Bone marrow (tissue), 2 donors: ENCODE results near the gene RPL18A.
"Not testable (repeated sequence)": the region's sequence is repeated elsewhere in the genome, so short reads cannot be mapped to it uniquely, and the experiment has no call there.

Experiments
- DNase-seq, 2 donors: peaks; one replicate each; lab custom pipeline; 2025; lab: John Stamatoyannopoulos, UW

RPL18A gene

DNA sequence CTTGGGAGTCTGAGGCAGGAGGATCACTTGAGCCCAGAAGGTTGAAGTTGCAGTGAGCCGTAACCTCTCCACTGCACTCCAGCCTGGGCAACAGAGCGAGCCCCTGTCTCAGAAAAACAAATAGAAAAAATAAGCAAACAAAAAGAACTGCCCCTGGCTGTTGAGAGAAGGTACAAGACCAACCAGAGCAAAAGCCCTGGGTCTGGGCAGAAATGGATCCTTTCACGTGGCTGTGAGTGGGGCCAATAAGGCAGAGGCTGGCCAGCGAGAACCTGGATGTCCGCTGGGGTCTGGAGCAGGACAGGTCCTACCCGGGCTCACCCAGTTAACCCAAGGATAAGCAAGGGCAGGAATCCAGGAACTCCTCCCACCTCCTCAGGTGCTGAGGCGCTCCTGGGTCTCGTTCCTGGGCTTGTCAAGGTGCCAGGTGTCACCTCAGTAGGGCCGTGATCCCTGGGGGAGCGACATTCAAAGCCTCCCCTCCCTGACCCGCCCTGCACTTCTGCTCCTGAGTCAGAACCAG lies 7.3 kb downstream of the RPL18A start:
- no peak for DNase-seq

DNA sequence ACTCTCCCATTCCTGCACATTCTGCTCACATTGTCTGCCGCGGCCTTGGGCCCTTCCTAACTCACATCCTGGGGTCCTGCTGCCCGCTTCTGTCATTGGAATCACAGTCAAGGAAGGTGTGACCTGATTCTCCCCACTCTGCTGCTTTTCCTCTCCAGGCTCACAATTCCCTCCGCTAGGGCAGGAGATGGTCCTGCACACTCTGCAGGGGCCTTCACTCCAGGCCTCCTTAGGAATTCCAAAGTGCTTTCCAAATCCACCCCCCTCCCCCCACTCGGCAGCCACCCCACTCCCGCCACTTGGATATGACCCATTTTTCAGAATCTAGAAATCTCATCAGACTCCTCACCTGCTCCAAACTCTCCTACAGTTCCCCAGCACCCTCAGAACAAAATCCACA lies 9.0 kb downstream of the RPL18A start:
- no peak for DNase-seq

DNA sequence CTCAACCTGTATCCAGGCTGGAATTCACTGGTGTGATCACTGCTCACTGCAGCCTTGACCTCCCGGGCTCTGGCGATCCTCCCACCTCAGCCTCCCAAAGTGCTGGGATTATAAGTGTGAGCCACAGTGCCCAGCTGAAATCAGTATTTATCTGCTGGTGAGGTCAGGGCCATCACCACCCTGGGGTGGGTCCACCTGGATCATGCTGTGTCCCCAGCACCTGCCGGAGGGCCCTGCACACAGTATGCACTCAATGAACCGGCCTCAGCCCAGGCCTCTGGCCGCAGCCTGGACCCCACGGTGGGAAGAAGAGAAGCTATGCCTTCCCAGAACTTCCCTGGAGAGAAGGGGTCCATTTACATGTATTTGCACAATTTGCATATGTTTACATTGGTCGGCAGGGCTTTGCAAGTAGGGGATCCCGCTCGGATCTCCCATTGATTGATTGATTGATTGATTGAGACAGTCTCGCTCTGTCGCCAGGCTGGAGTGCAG lies 9.5 kb downstream of the RPL18A start:
- no peak for DNase-seq

DNA sequence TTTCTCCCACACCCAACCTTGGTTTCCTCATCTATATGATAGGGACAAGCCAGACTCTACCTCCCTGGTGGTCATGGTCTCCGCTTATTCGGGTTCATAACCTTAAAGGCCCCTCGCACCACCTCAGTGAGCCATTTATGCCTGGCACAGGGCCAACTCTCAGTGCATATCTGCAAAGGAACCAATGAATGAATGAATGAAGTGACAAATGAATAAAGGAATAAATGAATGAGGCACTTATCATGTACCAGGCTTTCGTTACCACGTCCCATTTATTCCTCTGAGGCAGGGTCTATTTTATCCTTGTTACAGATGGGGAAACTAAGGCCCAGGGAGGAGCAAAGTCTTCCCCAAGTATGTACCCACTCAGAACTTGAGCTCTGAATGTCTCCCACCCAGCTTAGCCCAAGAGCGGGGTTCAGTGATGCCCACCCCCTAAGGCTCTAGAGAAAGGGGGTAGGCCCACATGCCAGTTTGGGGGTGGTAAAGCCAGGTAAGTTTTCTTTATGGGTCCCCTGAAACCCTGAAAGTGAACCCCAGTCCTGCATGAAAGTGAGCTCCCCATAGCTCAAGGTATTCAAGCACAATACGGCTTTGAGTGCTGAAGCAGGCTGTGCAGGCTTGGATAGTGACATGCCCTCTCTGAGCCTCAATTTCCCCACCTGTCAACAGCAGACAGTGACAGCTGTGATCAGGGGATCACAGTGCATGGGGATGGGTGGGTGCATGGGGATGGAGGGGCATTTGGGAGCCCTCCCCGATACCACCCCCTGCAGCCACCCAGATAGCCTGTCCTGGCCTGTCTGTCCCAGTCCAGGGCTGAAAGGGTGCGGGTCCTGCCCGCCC lies 11.5 kb downstream of the RPL18A start:
- no peak for DNase-seq

DNA sequence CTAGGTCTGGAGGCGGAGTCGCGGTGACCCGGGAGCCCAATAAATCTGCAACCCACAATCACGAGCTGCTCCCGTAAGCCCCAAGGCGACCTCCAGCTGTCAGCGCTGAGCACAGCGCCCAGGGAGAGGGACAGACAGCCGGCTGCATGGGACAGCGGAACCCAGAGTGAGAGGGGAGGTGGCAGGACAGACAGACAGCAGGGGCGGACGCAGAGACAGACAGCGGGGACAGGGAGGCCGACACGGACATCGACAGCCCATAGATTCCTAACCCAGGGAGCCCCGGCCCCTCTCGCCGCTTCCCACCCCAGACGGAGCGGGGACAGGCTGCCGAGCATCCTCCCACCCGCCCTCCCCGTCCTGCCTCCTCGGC lies 12.2 kb downstream of the RPL18A start, which contains the start of gene SLC5A5:
Gene SLC5A5, plus strand, starts transcription at position 68 of the 373 bp plus-strand sequence. CDS start 375 bp downstream, outside the sequence.
- peak in 1 of 2 donors; percentile 8 for DNase-seq

DNA sequence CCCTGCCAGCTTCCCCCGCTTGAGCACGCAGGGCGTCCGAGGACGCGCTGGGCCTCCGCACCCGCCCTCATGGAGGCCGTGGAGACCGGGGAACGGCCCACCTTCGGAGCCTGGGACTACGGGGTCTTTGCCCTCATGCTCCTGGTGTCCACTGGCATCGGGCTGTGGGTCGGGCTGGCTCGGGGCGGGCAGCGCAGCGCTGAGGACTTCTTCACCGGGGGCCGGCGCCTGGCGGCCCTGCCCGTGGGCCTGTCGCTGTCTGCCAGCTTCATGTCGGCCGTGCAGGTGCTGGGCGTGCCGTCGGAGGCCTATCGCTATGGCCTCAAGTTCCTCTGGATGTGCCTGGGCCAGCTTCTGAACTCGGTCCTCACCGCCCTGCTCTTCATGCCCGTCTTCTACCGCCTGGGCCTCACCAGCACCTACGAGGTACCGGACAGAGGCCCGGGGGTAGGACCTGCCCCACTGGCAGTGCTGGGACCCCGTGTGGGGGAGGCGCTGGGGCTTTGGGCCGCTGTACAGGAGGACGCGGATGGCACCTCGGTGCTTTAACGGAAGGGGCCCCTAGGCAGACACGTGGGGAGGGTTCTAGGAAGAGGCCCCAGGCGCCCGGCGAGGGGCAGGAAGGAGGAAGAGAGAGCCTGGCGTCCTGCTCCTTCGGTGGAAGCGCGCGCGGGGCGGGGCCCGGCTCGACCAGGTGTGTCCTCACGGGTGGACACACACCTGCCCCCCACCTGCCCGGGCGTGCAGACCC lies 12.7 kb downstream of the RPL18A start:
- DNase-seq = no peak

DNA sequence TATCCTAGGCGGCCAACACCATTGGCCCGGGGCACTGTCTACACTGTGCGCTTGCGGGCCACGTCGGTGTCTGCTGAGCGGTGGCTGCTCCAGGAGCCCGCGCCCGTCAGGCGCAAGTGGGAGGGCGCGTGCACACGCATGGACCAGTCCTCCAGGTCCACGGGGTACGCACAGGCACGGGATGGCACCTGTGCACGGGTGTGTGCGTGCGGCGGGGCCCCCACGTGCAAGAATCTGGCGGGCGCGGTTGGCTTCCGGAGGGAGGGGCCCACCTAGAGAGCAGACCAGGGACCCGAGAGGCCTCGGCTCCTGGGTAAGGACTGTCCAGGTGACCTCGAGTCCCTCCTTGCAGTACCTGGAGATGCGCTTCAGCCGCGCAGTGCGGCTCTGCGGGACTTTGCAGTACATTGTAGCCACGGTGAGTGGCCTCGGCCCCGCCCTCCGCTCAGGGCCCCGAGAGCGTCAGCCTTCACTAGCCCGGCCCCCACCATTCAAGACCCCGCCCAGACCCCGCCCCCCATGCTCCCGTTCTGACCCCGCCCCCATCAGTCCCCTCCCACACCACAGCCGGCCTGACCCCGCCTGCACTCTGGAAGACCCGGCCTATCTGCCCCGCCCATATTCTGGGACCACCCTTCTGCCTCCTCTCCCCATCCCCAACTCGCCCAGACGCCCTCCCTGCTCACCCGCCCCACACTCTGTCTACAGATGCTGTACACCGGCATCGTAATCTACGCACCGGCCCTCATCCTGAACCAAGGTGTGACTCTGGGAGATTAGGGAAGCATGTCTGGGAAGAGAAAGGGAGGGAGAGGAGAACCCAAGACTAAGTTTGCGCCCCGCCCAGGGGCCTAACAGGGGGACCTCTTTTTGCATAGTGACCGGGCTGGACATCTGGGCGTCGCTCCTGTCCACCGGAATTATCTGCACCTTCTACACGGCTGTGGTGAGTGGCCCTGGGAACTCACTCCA lies 14.4 kb downstream of the RPL18A start:
- DNase-seq = no peak

DNA sequence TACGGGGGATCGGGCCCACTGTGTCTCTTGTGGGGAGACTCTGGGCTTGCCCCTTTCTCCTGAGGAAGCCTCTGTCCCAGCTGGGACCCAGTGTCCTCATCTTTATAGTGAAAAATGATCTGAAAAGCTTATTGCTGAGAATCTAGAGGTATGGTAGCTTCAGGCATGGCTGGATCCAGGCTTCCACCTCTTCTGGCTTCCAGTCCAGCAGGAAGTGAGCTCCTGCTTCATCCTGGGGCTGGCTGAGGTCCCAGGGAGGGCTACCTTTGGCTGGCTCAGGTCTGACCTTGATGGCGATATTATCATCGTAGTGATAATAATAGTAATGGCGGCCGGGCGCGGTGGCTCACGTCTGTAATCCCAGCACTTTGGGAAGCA lies 15.0 kb downstream of the RPL18A start:
- DNase-seq = no peak

DNA sequence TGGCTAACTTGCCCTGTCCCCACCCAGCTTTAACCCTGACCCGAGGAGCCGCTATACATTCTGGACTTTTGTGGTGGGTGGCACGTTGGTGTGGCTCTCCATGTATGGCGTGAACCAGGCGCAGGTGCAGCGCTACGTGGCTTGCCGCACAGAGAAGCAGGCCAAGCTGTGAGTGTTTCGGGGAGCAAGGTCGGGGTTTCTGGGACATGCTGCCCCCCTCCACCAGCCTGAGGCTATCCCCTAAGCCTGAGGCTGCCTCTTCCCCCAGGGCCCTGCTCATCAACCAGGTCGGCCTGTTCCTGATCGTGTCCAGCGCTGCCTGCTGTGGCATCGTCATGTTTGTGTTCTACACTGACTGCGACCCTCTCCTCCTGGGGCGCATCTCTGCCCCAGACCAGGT lies 18.0 kb downstream of the RPL18A start:
- no peak for DNase-seq

DNA sequence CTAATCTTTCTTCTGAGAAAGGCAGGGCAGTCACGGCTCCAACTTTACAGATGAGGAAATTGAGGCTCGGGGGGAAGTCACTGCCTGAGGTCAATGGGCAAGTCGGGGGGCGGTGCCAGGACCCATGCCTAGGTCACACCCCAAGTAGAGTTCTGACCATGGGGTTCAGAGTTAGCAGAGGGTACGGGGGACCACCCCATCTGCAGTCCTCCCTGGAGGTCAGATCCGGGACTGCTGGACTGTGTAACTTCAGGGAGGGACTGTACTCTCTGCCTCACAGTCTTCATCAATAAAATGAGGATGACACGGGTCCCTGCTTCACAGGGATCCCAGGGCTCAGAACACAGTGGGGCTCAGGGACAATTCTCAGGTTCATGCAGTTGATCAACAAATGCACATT lies 19.8 kb downstream of the RPL18A start:
- DNase-seq = no peak

DNA sequence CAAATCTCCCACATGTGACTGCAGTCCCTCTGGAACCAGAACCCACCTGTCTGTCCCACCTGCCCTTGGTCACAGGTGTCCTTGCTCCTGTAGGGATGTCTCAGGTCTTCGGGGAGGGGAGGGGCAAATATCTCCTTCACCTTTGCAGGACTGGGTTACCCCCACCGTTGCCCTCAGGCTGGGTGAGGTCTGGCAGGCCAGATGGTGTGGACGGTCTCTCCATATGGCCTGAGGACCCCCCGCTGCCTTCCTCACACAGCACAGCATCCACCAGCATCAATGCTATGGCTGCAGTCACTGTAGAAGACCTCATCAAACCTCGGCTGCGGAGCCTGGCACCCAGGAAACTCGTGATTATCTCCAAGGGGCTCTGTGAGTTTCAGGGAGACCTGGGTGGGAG lies 22.0 kb downstream of the RPL18A start:
- DNase-seq = no peak

DNA sequence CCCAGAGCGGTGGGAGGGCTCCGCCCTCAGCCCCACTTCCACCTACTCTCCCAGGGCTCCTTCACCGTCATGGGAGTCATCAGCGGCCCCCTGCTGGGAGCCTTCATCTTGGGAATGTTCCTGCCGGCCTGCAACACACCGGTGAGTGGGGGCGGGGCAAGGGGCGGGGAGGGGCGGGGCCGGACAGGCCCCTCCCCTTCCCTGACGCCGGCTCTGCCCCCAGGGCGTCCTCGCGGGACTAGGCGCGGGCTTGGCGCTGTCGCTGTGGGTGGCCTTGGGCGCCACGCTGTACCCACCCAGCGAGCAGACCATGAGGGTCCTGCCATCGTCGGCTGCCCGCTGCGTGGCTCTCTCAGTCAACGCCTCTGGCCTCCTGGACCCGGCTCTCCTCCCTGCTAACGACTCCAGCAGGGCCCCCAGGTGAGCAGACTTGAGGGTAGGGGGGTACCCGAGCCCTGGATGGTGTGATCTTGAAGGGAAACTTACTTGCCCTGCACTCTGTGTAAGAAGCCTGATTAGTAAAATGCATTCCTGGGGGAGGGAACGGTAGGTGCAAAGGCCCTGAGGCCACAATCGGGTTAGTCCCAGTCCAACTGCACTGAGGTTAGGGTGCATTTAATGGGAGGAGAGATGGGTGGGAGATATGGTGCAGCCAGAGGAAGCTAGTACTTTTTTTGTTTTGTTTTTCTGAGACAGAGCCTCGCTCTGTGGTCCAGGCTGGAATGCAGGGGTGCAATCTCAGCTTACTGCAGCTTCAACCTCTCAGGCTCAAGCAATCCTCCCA lies 24.1 kb downstream of the RPL18A start:
- no peak for DNase-seq

DNA sequence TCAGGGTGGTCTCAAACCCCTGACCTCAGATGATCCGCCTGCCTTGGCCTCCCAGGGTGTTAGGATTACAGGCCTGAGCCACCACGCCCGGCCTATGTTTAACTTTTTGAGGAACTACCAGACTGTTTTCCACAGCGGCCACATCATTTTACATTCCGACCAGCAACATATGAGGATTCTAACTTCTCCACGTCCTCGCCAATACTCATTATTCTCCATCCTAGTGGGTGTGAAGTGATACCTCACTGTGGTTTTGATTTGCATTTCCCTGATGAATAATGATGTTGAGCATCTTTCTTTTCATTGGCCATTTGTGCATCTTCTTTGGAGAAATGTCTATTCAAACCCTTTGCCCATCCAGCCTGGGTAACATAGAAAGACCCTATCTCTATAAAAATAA lies 26.8 kb downstream of the RPL18A start:
- DNase-seq = no peak

DNA sequence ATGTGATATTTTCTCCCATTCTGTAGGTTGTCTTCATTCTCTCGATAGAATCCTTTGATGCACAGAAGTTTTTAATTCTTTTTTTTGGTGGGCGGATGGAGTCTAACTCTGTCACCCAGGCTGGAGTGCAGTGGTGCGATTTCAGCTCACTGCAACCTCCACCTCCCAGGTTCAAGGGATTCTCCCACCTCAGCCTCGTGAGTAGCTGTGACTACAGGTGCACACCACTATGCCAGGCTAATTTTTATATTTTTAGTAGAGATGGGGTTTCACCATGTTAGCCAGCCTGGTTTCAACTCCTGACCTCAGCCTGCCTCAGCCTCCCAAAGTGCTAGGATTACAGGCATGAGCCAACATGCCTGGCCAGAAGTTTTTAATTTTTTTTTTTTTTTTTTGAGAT lies 27.5 kb downstream of the RPL18A start:
- not testable (repeated sequence) for DNase-seq

DNA sequence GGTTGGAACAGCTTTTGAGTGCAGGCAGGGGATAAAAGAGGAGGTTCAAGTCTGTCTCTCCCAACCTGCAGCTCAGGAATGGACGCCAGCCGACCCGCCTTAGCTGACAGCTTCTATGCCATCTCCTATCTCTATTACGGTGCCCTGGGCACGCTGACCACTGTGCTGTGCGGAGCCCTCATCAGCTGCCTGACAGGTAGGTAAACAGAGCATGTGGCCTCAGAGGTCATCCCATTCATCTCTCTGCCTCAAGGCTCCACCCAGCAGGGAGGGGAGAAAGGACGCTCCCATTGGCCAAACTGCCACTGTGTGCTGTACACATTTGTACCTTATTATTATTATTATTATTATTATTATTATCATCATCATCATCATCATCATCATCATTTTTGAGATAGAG lies 28.6 kb downstream of the RPL18A start:
- no peak for DNase-seq

DNA sequence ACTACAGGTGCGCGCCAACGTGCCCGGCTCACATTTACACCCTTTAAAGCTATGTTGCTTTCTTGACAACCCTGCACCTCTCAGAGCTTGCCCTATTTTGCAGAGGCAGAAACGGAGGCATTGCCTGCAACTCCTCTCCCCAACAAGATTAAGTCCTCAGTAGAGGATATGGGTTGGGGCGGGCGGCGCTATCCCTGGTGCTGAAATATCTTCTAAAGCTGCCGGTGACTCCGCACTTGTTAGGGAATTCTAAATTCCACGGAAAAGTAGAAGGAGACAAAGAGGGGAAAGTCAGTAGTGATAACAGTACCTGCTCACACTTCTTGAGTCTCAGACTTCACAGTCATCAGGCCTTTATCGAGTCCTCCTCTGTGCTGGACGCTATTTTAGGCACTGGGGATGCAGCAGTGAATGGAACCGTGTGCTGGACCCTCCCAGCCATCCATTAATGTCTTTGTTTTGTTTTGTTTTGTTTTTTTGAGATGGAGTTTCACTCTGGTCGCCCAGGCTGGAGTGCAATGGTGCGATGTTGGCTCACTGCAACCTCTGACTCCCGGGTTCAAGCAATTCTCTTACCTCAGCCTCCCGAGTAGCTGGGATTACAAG lies 30.0 kb downstream of the RPL18A start:
- DNase-seq = no peak

DNA sequence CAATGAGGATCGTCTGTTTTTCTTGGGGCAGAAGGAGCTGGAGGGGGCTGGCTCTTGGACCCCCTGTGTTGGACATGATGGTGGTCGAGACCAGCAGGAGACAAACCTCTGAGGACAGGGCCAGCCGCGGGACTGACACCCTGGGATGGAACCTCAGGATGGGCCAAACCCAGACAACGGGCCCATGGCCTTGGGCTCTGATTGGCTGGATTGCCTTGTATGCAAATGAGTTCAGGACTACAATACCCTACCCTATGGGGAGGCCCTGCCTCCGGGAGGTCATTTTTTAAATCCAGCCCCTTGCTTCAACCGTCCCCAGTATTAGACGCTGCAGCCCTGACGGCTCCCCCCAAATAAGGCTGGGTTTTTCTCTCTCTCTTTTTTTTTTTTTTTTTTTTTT lies 34.1 kb downstream of the RPL18A start:
- DNase-seq = no peak

DNA sequence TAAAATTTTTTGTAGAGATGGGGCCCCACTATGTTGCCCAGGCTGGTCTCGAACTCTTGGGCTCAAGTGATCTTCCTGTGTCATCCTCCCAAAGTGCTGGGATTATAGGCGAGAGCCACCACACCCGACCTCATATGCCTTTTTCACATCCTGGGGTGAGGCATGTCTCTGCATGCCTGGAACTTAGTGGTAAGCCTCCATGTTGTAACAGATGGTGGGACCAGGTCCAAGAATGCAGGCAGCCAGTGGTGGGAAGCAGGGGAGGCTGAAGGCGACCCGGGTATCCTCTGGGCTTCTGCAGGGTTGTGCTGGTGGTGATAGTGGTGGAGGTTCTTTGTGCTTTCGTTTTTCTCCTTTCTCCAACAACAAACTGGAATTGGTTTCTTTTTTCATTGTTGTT lies 43.0 kb downstream of the RPL18A start:
- DNase-seq = no peak

DNA sequence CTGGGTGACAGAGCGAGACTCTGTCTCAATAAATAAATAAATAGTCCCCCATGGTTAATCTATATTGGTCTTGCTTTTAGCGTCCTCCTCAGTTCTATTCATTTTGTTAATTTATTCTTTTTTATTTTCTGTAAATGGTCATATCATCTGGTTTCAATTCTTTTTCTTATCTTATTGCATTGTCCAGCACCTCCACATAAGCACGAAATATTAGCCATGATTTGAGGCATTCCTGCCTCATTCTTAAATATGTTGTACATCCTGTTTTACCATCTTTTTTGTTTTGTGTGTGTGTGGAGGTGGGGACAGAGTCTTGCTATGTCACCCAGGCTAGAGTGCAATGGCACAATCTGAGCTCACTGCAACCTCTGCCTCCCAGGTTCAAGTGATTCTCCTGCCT lies 48.5 kb downstream of the RPL18A start:
- DNase-seq = no peak

DNA sequence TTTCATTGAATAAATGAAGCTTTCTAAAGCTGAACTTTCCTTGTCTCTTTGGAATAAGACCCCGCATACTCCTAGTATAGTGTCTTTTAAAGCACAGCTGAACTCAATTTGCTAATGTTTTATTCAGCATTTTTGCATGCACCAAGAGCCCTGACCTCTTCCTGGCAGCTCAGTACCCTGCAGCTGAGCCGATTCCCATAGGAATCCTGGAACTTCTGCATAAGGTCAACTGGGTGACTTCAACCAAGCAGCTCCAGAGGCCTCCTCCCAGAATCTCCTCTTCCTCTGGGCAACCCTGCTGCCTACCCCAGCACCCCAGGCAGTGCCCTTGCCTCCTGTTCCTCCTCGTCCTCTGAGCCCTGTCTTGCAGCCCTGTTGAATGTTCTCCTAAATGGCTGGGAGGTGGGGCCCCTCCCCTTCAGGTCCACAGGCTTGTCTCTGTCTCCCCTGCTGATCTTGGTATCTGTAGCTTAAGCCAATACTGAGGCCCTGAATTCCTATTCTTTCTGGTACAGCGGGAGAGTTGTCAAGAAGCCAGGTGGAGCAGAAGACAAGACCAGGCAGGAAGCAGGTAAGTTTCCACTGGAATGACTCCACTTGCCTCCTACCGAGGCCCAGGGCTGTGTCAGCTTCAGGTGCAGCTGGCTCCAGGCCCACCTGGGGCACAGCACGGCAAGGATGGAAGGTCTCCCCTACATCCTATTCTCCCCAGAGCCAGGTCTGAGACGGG lies 49.5 kb downstream of the RPL18A start:
- no peak for DNase-seq
